ENCODE data around the gene BCR.
A peak's percentile ranks its signal among the peaks of the same experiment; 100 is the strongest.
"Not testable (repeated sequence)": the region's sequence is repeated elsewhere in the genome, so short reads cannot be mapped to it uniquely, and the experiment has no call there.

Gene BCR

DNA sequence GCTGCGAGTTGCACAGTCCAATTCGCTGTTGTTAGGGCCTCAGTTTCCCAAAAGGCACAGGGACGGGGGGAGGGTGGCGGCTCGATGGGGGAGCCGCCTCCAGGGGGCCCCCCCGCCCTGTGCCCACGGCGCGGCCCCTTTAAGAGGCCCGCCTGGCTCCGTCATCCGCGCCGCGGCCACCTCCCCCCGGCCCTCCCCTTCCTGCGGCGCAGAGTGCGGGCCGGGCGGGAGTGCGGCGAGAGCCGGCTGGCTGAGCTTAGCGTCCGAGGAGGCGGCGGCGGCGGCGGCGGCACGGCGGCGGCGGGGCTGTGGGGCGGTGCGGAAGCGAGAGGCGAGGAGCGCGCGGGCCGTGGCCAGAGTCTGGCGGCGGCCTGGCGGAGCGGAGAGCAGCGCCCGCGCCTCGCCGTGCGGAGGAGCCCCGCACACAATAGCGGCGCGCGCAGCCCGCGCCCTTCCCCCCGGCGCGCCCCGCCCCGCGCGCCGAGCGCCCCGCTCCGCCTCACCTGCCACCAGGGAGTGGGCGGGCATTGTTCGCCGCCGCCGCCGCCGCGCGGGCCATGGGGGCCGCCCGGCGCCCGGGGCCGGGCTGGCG is at the start of gene BCR:
Gene BCR, plus strand, starts transcription at position 209 of the 592 bp plus-strand sequence. CDS start 452 bp downstream, outside the sequence.
- no peak for FAIRE-seq

DNA sequence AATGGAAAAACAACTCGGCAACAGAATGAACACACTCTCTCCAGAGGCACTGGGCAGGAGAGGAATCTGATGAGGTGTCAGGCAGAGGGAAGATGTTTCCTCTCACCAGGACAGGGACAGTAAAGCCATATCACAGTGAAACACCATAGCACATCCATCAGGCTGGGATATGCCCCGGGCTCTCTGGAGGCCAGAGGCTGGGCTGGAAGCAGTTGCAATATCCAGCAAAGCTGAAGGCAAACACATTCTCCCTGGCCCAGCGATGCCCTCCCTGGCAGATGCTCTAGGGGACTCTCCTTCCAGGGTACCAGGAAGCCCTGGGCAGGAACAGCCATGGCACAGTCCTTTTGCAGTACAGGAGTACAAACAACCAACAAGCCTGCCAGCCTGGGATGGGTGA is 49.6 kb upstream of the BCR start:
- FAIRE-seq = no peak

GRCh38 chr22:23131931-23132330 is 48.4 kb upstream of the BCR start:
- FAIRE-seq = no peak

DNA sequence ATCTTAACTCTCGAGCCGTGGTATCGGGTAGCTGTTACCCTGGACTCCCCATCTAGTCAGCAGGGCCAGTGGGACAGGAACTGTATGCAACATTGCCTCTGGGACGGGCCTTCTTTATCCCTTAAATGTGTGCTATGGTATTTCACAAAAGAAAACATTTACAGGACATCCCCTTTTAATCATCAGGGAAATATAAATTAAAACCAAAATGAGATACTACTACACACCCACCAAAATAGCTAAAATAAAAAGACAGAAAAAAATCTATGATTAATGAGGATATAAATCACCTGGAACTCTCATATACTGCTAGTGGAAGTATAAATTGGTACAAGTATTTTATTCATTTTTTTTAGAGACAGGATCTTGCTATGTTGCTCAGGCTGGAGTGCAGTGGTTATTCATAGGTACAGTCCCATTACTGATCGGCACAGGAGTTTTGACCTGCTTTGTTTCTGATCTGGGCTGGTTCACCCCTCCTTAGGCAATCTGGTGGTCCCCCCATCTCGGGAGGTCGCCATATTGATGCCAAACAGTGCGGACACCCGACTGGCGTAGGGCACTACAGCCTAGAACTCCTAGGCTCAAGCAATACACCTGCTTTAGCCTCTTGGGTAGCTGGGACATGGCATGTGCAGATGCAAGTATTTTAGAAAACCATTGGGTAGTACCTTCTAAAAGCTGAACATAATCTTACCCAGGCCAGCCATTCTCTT is 47.8 kb upstream of the BCR start:
- FAIRE-seq = no peak

DNA sequence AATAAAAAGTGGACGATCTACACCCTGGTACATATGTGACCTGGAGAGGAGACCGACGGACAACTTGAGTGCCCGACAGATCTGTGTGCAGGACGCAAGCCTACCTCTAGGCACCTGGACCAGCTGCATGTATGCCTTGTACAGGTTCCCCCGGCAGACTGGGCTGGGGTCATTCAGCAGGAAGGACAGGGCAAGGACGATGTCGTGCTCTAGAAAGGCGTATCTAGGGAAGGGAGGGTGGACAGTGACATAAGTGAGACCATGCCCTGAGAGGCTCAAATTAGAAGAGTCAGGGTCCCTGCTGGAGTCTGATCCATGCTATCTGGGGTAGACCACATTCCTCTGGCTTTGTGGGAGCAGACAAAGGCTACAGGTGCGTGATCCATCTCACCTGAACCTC is 46.4 kb upstream of the BCR start:
- FAIRE-seq = no peak

DNA sequence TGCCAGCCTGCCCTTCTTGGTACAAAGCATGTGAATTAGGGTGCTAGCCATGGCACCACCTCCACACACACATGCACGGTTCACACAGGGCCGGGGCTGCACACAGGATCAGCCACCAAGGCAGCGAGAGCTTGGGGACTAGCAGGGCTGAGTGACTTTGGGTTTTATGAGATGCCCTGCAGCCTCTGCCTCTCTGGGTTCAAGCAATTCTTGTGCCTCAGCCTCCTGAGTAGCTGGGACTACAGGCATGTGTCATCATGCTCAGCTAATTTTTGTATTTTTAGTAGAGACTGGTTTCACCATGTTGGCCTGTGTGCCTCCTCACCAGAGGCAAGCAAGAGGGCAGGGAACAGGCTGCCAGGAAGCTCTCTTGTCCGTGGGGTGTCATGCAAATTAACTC is 43.3 kb upstream of the BCR start:
- not testable (repeated sequence) for FAIRE-seq

DNA sequence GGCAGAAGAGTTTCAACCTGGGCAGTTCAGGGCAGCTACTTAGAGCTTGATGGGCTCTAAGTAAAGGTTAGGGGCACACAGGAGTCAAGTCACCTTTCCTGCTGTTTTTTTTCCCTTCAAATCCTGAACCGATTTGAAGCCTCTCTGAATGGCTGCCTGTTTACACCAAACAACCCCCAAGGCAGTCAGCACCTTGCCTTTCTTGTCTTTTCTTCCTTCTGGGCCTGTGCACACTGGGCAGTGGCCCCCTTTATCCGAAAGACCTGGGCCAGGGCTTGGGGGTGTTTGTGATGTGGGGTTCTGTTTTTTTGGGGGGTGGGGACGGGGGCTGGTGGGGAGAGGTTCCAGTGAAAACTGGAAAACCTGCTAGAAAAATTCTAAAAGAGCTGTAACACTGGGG is 42.8 kb upstream of the BCR start:
- no peak for FAIRE-seq

- FAIRE-seq = no peak
Observed at GRCh38 chr22:23137905-23138561, 42.3 kb upstream of the BCR start.

GRCh38 chr22:23138584-23139435 is 41.5 kb upstream of the BCR start:
- no peak for FAIRE-seq

GRCh38 chr22:23140385-23140784 is 39.9 kb upstream of the BCR start:
- no peak for FAIRE-seq

- FAIRE-seq = no peak
Observed at GRCh38 chr22:23142546-23143105, 37.7 kb upstream of the BCR start.

GRCh38 chr22:23143119-23143518 is 37.2 kb upstream of the BCR start:
- no peak for FAIRE-seq

- FAIRE-seq = no peak
Observed at GRCh38 chr22:23144432-23144831, 35.9 kb upstream of the BCR start.

DNA sequence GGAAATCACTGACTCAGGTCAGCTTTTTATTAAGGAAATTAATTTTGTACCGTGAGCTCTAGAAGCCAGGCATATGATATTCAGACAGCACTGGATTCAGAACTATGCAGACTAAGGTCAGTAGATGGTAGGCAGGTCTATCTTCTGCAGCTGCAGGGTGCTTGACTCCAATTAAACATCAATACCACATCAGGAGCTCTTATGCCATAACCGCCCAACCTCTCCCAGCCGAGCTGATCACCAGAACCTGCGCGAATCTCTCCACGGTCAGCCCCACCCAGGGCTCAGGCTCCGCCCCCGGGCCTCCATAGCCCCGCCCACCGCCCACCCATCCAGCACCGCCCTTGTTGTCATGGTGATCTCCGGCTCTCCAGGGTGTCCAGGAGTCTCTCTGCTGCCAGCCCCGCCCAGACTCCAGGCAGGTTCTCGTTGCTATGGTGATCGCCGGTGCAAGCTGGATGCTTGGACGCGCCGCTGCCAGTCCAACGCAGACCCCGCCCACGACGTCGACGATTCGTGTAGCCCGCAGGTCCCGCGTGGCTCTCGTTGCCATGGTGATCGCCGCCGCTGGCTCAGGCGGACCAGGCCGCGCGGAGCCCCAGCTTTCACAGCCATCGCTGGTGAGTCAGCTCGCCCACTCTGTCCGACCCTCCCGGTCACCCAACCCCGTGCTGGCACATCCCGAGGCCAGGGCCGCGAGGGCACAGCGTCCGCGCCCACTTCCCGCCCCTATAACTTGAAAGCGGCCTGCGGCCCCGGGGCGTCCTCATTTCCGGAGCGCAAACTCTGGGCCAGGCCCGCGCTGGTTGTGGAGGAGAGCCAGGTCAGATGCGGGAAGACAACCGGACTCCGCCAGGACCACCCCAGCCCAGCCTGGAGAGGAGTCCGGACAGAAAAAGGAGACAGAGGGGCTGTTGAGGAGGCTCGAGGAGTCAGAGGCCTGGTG is 35.1 kb upstream of the BCR start, which contains the start of gene RAB36:
Gene RAB36, plus strand, starts transcription at position 546 of the 946 bp plus-strand sequence. CDS start 1,140 bp downstream, outside the sequence.
- FAIRE-seq = peak; percentile 58

DNA sequence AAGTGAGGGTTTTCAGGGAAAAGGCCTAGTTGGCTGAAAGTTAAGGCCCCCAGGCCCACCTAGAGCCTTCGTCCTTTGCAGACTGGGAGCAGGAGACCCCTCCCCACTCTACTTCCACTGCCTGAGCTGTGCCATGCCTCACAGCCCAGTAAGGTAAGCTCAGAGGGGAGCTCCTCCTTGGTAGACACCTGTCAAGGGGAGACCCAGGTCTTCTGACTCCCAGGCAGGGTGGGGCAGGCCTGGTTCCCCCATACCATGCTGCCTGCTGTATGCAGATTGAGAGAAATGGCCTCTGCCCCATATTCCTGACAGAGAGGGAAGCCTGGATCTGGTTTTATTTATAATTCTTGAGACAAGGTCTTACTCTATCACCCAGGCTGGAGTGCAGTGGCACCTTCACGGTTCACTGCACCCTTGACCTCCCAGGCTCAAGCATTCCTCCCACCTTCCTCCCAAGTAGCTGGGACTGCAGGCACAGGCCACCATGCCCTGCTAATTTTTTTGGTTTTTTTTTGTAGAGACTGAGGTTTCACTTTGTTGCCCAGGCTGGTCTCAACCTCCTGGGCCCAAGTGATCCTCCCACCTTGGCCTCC is 34.3 kb upstream of the BCR start:
- FAIRE-seq = no peak

- FAIRE-seq = no peak
Observed at GRCh38 chr22:23146478-23147205, 33.7 kb upstream of the BCR start.

GRCh38 chr22:23147617-23148387 is 32.5 kb upstream of the BCR start:
- no peak for FAIRE-seq

DNA sequence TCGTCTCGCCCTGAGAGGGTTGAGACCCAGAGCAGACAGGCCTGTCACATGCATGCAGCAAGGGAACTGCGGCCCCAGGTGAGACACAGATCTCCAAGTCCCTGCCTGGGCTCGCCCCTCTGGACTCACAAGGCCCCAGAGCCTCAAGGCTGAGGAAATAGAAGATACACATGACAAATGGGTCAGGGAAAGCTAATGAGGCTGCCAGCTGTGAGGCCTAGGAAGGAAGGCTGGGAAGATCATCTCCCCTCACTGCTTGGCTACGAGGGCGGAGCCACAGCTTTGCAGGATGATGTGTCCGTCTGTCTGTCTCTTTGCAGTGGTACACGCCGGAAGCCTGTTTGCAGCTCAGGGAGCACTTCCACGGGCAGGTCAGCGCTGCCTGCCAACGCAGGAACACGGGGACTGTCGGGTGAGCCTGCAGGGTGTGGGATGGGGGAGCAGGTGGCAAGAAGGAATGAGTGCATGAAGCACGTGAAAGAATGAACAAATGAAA is 30.5 kb upstream of the BCR start:
- no peak for FAIRE-seq

GRCh38 chr22:23150762-23151161 is 29.5 kb upstream of the BCR start:
- FAIRE-seq = no peak
